GM12878 (cell line): ENCODE results near the gene LARGE1.

Experiments
- ASH2L ChIP-seq: fragments of 300-600, 200-600 bp; sonication (generic); IDR thresholded peaks from 2 replicates; pipeline ENCODE4 v1.6.1; 2017; ENCODE audit warnings: low read depth, mild to moderate bottlenecking, borderline replicate concordance
- DPF2 ChIP-seq: fragments of 450-650 bp; IDR thresholded peaks from 2 replicates; pipeline ENCODE4 v1.6.1; 2017; ENCODE audit warnings: mild to moderate bottlenecking
- EZH2 ChIP-seq: IDR thresholded peaks from 2 replicates; pipeline ENCODE4 v1.6.1; 2012; ENCODE audit warnings: low read depth, mild to moderate bottlenecking, control low read depth, inconsistent platforms, low read length, borderline replicate concordance; ENCODE audit not compliant: control insufficient read depth
- NFIC ChIP-seq: IDR thresholded peaks from 2 replicates; pipeline ENCODE4 v1.6.1; 2012; ENCODE audit warnings: low read depth, mild to moderate bottlenecking, inconsistent platforms, low read length, moderate library complexity
- POLR2A ChIP-seq: IDR thresholded peaks from 2 replicates; pipeline ENCODE4 v1.6.1; 2011; ENCODE audit warnings: low read depth, mild to moderate bottlenecking, low read length
- POLR2AphosphoS2 ChIP-seq: IDR thresholded peaks from 2 replicates; pipeline ENCODE4 v1.6.1; 2011; ENCODE audit warnings: low read depth, mild to moderate bottlenecking, low read length, improper control_type of control experiment, moderate library complexity
- POLR2AphosphoS5 ChIP-seq: IDR thresholded peaks from 2 replicates; pipeline ENCODE4 v1.6.1; 2011; ENCODE audit warnings: mild to moderate bottlenecking, low read length, inconsistent platforms
- SIN3A ChIP-seq: IDR thresholded peaks from 2 replicates; pipeline ENCODE4 v1.6.1; 2012; ENCODE audit warnings: low read depth, low read length, improper control_type of control experiment
- SRF ChIP-seq, 2 experiments: IDR thresholded peaks; 2 replicates each; pipeline ENCODE4 v1.6.1; 2011; ENCODE audit warnings: low read depth in 2 of 2, low read length in 2 of 2, mild to moderate bottlenecking in 1 of 2, moderate library complexity in 1 of 2
- TF ChIP-seq, protein P1 (sequence below): IDR thresholded peaks from 2 replicates; pipeline ENCODE4 v1.6.1; 2012; ENCODE audit warnings: low read depth, low read length, improper control_type of control experiment
- TF ChIP-seq, protein P2 (sequence below), 3 experiments: IDR thresholded peaks in 2 of 3; conservative IDR thresholded peaks in 1 of 3; 2 replicates each; pipeline ENCODE4 v1.5.1; 2011; ENCODE audit warnings: low read depth in 3 of 3, low read length in 3 of 3, mild to moderate bottlenecking in 3 of 3, control low read depth in 2 of 3, moderate library complexity in 2 of 3, inconsistent platforms in 1 of 3, mixed read lengths in 1 of 3; ENCODE audit not compliant: control insufficient read depth in 2 of 3, insufficient read depth in 1 of 3; ENCODE audit errors: extremely low read depth in 1 of 3
- TF ChIP-seq, protein P3 (sequence below): IDR thresholded peaks from 2 replicates; pipeline ENCODE4 v1.6.1; 2012; ENCODE audit warnings: improper control_type of control experiment, low read depth, low read length; ENCODE audit not compliant: insufficient replicate concordance

DNA sequence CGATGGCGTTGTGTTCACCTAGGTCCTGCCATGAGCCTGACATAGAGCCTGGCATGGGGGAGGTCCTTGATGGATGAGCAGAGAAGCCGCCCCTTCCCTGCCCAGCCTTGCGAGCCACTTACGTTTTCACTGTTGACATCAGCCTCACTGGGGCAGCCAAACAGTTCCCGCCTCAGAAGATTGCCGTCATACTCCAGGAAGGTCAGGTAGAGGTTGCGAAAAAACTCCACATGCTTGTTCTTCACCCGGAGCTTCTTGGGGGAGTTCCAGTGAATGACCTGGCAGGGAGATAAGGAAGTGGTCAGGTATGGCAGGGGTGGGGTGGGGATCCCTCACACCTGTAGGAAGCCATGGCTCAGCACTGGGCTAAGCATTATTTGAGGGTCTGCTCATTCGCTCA, 582.8 kb downstream of the LARGE1 start:
- TF ChIP-seq EZH2 (no peak), SRF (IDR thresholded peaks at IDR 0.05; ENCODE audit: low read depth in 2 of 2, low read length in 2 of 2) (no peak), ASH2L (no peak), POLR2AphosphoS5 (no peak), POLR2A (no peak), POLR2AphosphoS2 (no peak), NFIC (no peak), SIN3A (no peak), DPF2 (no peak)
- TF ChIP-seq, protein P1, sequence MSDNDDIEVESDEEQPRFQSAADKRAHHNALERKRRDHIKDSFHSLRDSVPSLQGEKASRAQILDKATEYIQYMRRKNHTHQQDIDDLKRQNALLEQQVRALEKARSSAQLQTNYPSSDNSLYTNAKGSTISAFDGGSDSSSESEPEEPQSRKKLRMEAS = no peak
- TF ChIP-seq, protein P2, sequence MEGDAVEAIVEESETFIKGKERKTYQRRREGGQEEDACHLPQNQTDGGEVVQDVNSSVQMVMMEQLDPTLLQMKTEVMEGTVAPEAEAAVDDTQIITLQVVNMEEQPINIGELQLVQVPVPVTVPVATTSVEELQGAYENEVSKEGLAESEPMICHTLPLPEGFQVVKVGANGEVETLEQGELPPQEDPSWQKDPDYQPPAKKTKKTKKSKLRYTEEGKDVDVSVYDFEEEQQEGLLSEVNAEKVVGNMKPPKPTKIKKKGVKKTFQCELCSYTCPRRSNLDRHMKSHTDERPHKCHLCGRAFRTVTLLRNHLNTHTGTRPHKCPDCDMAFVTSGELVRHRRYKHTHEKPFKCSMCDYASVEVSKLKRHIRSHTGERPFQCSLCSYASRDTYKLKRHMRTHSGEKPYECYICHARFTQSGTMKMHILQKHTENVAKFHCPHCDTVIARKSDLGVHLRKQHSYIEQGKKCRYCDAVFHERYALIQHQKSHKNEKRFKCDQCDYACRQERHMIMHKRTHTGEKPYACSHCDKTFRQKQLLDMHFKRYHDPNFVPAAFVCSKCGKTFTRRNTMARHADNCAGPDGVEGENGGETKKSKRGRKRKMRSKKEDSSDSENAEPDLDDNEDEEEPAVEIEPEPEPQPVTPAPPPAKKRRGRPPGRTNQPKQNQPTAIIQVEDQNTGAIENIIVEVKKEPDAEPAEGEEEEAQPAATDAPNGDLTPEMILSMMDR (IDR thresholded peaks at IDR 0.05 in 2 of 3, conservative IDR thresholded peaks at IDR 0.05 in 1 of 3; ENCODE audit: control insufficient read depth in 2 of 3, extremely low read depth in 1 of 3, insufficient read depth in 1 of 3, low read depth in 3 of 3, low read length in 3 of 3) = no peak
- TF ChIP-seq, protein P3, sequence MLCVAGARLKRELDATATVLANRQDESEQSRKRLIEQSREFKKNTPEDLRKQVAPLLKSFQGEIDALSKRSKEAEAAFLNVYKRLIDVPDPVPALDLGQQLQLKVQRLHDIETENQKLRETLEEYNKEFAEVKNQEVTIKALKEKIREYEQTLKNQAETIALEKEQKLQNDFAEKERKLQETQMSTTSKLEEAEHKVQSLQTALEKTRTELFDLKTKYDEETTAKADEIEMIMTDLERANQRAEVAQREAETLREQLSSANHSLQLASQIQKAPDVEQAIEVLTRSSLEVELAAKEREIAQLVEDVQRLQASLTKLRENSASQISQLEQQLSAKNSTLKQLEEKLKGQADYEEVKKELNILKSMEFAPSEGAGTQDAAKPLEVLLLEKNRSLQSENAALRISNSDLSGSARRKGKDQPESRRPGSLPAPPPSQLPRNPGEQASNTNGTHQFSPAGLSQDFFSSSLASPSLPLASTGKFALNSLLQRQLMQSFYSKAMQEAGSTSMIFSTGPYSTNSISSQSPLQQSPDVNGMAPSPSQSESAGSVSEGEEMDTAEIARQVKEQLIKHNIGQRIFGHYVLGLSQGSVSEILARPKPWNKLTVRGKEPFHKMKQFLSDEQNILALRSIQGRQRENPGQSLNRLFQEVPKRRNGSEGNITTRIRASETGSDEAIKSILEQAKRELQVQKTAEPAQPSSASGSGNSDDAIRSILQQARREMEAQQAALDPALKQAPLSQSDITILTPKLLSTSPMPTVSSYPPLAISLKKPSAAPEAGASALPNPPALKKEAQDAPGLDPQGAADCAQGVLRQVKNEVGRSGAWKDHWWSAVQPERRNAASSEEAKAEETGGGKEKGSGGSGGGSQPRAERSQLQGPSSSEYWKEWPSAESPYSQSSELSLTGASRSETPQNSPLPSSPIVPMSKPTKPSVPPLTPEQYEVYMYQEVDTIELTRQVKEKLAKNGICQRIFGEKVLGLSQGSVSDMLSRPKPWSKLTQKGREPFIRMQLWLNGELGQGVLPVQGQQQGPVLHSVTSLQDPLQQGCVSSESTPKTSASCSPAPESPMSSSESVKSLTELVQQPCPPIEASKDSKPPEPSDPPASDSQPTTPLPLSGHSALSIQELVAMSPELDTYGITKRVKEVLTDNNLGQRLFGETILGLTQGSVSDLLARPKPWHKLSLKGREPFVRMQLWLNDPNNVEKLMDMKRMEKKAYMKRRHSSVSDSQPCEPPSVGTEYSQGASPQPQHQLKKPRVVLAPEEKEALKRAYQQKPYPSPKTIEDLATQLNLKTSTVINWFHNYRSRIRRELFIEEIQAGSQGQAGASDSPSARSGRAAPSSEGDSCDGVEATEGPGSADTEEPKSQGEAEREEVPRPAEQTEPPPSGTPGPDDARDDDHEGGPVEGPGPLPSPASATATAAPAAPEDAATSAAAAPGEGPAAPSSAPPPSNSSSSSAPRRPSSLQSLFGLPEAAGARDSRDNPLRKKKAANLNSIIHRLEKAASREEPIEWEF = no peak
